K562 (cell line): ENCODE results near the gene ATG12. TPM values are rescaled to one million over a fixed set of nuclear protein-coding genes. Genes with fewer than 3 reads are reported as not detected.
A peak's percentile ranks its signal among the peaks of the same experiment; 100 is the strongest.

Experiments used
- ARID1B ChIP-seq: fragments of 450-650 bp; IDR thresholded peaks from 2 replicates; pipeline ENCODE4 v1.6.1; 2016; ENCODE audit warnings: antibody characterized with exemption, mild to moderate bottlenecking, inconsistent platforms
- ASH1L ChIP-seq: fragments of 450-650 bp; IDR thresholded peaks from 2 replicates; pipeline ENCODE4 v1.6.1; 2018; ENCODE audit warnings: borderline replicate concordance, mild to moderate bottlenecking, low read depth; ENCODE audit not compliant: partially characterized antibody
- BRF2 ChIP-seq: IDR thresholded peaks from 3 replicates; pipeline ENCODE4 v1.6.1; 2011; ENCODE audit warnings: borderline replicate concordance, mild to moderate bottlenecking; ENCODE audit not compliant: insufficient read length, insufficient read depth
- DIDO1 ChIP-seq: fragments of 450-650 bp; IDR thresholded peaks from 2 replicates; pipeline ENCODE4 v1.6.1; 2016; ENCODE audit warnings: low read depth, missing biosample characterization, missing genetic modification characterization
- HES1 ChIP-seq: fragments of 450-650 bp; IDR thresholded peaks from 2 replicates; pipeline ENCODE4 v1.6.1; 2016; ENCODE audit warnings: low read depth, mild to moderate bottlenecking, moderate library complexity
- HLTF ChIP-seq: fragments of 450-650 bp; IDR thresholded peaks from 2 replicates; pipeline ENCODE4 v1.6.1; 2016
- MTF1 ChIP-seq: fragments of 250-450 bp; sonication (Bioruptor Pico); IDR thresholded peaks from 2 replicates; pipeline ENCODE4 v1.9.0; 2021; ENCODE audit warnings: moderate library complexity, mild to moderate bottlenecking, inconsistent platforms, borderline replicate concordance
- MYBL2 ChIP-seq, 2 experiments: fragments of 450-650 bp in 1 of 2; sonication (generic) in 1 of 2; formaldehyde crosslinking in 1 of 2; IDR thresholded peaks; 2 replicates each; pipeline versions ENCODE4 v1.6.1 to v1.8.1; 2017 to 2022; ENCODE audit warnings: borderline replicate concordance in 1 of 2, inconsistent platforms in 1 of 2, low read depth in 1 of 2, mild to moderate bottlenecking in 1 of 2, missing genetic modification reagents in 1 of 2, moderate library complexity in 1 of 2
- RBM14 ChIP-seq: fragments of 200-400 bp; formaldehyde crosslinking; IDR thresholded peaks from 2 replicates; pipeline ENCODE4 v1.6.1; 2018; ENCODE audit warnings: low read depth, mild to moderate bottlenecking, low read length, moderate library complexity, borderline replicate concordance; ENCODE audit not compliant: insufficient read depth
- RCOR1 ChIP-seq, 2 experiments: IDR thresholded peaks; 2 replicates each; pipeline ENCODE4 v1.6.1; 2012; ENCODE audit warnings: low read depth in 2 of 2, low read length in 2 of 2, borderline replicate concordance in 1 of 2, improper control_type of control experiment in 1 of 2
- RUNX1 ChIP-seq: sonication (generic); IDR thresholded peaks from 2 replicates; pipeline ENCODE4 v1.6.1; 2016; ENCODE audit warnings: antibody characterized with exemption, low read depth
- SP2 ChIP-seq: IDR thresholded peaks from 2 replicates; pipeline ENCODE4 v1.6.1; 2011; ENCODE audit warnings: mild to moderate bottlenecking, low read depth, low read length, moderate library complexity; ENCODE audit not compliant: poor library complexity, severe bottlenecking; ENCODE audit errors: extremely low read depth
- ZBTB1 ChIP-seq: sonication (generic); formaldehyde crosslinking; IDR thresholded peaks from 2 replicates; pipeline ENCODE4 v1.8.1; 2023; ENCODE audit warnings: missing genetic modification reagents, low read depth, mild to moderate bottlenecking, borderline replicate concordance
- ZBTB2 ChIP-seq: fragments of 450-650 bp; IDR thresholded peaks from 2 replicates; pipeline ENCODE4 v1.6.1; 2016; ENCODE audit warnings: antibody characterized with exemption
- ZFP30 ChIP-seq: fragments of 250-450 bp; sonication (Bioruptor Pico); IDR thresholded peaks from 2 replicates; pipeline ENCODE4 v1.8.0; 2022; ENCODE audit warnings: moderate library complexity, mild to moderate bottlenecking, inconsistent platforms, borderline replicate concordance
- polyA plus RNA-seq, 8 experiments: library from polyadenylated mRNA; depleted of rRNA in 4 of 8; stranded (reverse) in 5 of 8; unstranded in 3 of 8; fragments of >200 nt; fragmentation: Nextera tagmentation in 2 of 8; fragmentation: Illumina TruSeq in 1 of 8; extraction: Ambion mirVana in 2 of 8; extraction: Trizol in 1 of 8; gene quantifications; 2 replicates each; pipeline versions ENCODE4 v1.2.1 to v1.2.3, GENCODE V29; 2011 to 2014; ENCODE audit warnings: inconsistent platforms in 1 of 8, missing spikeins in 1 of 8
- total RNA-seq, 7 experiments: library from RNA; depleted of rRNA in 6 of 7; stranded (reverse); fragments of >200 nt in 6 of 7; fragmentation: Illumina TruSeq in 2 of 7; extraction: Trizol in 2 of 7; gene quantifications; 2 replicates each; pipeline versions ENCODE4 v1.2.1 to v1.2.3, GENCODE V29; 2011 to 2021; ENCODE audit warnings: low replicate concordance in 1 of 7

The ATG12 gene
- total and polyA plus RNA-seq, 9 of the 15 experiments (the other 6 are each of a cell fraction or from before 2014, with no cell fraction given): 21.6 to 132 (median 61.3) TPM

- no peak for TF ChIP-seq BRF2
- TF ChIP-seq ZBTB1: no peak; the same call in 1 of the 2 replicates
- peak; percentile 67; the same call in 1 of the 2 replicates for TF ChIP-seq HES1
- no peak; the same call in 1 of the 2 replicates for TF ChIP-seq MYBL2 (IDR thresholded peaks at IDR 0.05; ENCODE audit: low read depth)
- TF ChIP-seq MYBL2 (CRISPR knock-in tag; IDR thresholded peaks at IDR 0.05; ENCODE audit: borderline replicate concordance): no peak
- no peak for TF ChIP-seq ZFP30 (CRISPR knock-in tag)
- no peak for TF ChIP-seq RCOR1 (IDR thresholded peaks at IDR 0.05; ENCODE audit: borderline replicate concordance in 1 of 2, low read depth in 2 of 2, low read length in 2 of 2)
- peak; percentile 39; the same call in 1 of the 2 replicates for TF ChIP-seq ARID1B
- TF ChIP-seq MTF1: no peak
- TF ChIP-seq SP2: no peak
- no peak for TF ChIP-seq ZBTB2
- TF ChIP-seq HLTF: 0 out of 2 replicates have a peak, but pooled peaks have one; percentile 36
- no peak for TF ChIP-seq RBM14
- TF ChIP-seq RUNX1: no peak
- peak; percentile 68 for TF ChIP-seq ASH1L
- TF ChIP-seq DIDO1 (tag): peak; percentile 60; the same call in 1 of the 2 replicates
Measured at GRCh38 chr5:115841382-115842088, at the start of gene ATG12, which contains the start of gene AP3S1 (continued).
